GF-D8 (cell line): ENCODE data around the gene MGLL.

ENCODE experiments used
- DNase-seq: peaks from one replicate; lab custom pipeline; 2025; lab: John Stamatoyannopoulos, UW

The MGLL gene

GRCh38 chr3:127741246-127741645, 81.1 kb downstream of the MGLL start:
- DNase-seq: no peak

GRCh38 chr3:127740136-127740915, 82.0 kb downstream of the MGLL start:
- no peak for DNase-seq

- DNase-seq: no peak
Observed at GRCh38 chr3:127739347-127740135, 82.8 kb downstream of the MGLL start.

DNA sequence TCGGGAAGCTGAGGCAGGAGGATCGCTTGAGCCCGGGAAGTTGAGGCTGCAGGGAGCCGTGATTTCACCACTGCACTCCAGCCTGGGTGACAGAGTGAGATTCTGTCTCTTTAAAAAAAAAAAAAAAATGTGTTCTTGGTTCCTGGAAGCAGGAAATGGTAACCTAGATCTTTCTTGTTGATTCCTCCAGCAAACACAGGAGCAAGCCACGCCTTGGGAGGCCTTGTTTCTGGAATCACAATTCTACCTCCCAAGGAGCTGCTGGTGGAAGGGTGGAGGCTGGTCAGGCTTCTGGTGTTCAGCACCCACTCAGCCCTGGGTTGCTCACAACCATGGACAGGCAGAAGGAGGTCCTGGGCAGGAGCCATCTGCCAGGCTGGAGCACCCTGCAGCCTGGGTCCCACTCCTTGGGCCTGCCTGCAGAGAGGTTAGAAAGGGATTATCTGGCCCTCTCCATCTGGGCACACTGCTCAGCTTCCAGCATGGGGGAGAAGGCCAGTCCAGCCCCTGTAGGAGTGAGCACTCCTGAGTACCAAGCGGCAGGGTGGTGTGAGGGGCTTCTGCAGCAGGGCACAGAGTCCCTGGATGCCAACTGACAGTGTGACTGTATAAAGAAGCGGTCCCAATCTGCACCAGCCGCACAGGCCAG, 84.0 kb downstream of the MGLL start:
- peak; percentile 4 for DNase-seq

GRCh38 chr3:127736801-127737539, 85.3 kb downstream of the MGLL start:
- DNase-seq: no peak

GRCh38 chr3:127735767-127736693, 86.3 kb downstream of the MGLL start:
- no peak for DNase-seq

DNA sequence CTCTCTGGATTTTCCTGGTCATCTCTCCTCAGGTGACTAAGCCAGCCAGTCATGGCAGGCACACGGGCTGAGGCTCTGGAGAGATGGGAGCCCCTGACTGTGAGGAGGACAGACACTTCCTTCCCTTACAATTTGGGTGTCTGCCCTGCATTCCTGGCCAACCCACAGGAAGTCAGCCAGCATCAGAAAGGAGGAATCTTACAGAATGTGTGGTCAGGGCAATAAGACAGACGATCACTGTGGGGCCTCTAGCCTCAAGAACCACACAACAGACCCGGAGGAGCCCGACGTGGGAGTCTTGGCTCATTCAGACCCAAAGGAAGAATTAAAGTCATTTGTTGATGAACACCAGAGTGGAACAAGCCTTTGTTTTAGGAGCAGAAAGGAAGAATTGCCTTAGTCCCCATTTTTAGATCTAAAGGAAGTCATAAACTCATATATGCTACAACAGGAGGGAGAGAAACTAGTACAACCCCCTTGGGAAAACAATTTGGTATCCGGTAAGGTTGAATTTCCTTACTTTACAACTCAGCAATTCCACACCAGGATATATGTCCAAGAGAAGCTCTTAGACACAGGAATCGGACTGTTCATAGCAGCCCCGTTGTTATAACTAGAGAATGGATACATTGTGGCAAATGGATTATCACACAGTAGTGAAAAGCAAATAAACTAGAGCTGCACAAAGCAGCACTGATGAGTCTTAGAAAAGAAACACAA, 87.4 kb downstream of the MGLL start:
- DNase-seq: peak; percentile 78

DNA sequence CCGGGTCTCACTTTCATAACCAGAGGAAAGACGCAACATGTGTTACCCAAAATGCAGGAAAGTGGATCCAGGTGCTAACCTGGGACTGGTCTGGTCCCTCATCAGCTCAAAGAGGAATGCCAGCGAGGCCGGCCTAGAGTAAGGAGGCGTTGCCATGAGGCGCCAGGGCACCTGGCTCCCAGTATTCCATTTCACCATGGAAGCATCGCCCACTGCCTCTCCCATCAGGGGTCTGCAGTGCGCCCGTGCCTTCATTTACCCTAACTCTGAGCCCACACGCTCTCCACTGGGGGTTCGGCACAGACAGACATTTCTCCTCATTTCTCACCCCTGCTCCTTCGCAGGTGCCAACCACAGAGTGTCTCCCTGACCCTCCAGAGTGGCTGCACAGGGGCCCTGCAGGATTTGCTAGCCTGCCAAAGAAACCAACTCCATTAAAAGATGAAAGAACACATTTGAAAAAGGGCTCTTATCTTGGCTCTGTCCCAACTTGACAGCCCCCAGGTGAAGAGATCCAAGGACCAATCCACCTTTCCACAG, 88.1 kb downstream of the MGLL start:
- DNase-seq: no peak

GRCh38 chr3:127733781-127734180, 88.5 kb downstream of the MGLL start:
- DNase-seq: no peak

- no peak for DNase-seq
Observed at GRCh38 chr3:127732879-127733350, 89.4 kb downstream of the MGLL start.

DNA sequence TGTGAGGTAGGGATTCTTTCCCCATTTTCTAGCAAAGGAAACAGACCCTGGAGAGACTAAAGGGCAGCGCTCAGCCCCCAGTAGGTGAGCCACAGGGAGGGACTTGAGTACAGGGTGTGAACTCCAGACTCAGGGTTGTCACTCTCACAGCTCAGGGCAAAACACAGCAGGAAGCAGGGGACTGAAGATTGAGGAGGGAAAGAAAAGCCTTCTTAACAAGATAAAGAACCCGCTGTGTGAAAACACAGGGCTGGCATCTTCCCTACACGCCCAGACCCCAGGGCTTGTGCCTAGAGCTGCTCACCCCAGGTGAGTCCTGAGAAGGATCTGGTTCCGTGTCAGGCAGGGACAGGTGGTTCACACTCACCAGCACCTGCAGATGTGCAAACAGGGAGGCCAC, 90.0 kb downstream of the MGLL start:
- no peak for DNase-seq

GRCh38 chr3:127731546-127732289, 90.6 kb downstream of the MGLL start:
- no peak for DNase-seq

DNA sequence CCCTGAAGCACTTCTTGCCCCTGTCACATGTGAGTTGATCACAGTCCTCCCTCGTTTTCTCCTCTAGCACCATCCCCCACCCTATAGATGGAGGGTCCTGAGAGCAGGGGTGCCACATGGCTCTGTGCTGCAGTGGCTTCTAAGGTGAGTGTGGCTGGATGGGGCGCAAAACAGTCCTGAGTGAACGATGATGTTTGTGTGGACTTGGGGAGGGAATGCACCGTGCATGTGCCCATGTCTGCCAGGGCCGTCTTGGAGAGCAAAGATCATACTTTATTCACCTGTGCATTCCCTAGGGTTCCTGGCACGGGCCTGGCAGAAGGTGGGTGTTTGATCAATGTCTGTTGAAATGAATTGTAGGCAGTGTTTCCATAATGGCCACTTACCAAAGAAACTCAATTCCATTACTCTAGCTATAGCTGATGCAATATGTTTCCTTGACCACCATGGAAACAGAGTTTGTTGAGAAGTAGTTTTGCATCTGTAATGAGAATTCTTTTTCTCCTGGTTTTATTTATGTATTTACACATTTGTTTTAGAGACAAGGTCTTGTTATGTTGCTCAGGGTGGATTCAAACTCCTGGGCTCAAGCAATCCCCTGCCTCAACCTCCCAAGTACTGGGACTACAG, 91.5 kb downstream of the MGLL start:
- DNase-seq: no peak

DNA sequence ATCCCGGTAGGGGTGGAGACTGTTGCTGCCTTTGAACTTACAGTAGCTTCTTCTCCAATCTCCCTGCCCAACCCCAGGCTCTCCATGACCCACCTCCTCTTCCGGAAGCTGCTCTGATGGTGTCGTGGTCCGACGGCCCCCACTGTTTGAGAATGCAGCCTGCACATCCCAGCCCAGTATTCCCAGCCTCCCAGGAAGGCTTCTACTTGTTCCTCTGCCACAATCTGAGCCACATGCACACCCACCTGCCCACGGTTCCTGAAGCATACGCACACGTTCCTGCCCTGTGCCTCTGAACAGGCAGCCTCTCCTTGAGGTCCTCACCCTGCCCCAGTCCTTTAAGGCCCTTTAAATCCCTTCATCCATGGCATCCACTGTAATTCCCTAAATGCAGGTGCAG, 92.1 kb downstream of the MGLL start:
- no peak for DNase-seq

- DNase-seq: peak; percentile 86
Observed at GRCh38 chr3:127729556-127730056, 92.7 kb downstream of the MGLL start.

DNA sequence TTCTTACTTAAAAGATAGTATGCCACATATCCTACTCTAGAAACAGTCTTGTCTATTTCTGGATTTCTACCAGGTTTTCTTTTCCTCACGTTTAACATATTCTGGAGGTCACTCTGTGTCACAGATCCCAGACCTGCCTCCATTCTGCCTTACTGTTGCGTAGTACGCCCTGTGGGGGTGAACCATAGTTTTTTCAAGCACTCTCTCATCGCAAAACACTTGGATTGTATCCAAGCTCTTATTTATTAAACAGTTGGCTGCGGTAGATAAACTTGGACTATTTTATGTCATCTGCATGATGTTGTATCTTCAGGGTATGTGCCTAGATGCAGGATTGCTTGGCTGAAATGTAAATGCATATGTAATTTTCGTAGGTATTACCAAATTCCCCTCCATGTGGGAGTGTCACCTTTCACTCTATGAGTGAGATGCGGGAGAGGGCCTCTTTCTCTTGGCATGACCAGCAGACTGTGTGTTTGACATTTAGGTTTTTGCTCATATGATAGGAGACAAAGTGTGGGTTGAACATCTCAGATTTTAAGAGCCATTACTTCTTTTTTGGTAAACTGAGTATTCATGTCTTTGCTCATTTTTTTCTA, 93.8 kb downstream of the MGLL start:
- DNase-seq: no peak

- no peak for DNase-seq
Observed at GRCh38 chr3:127726894-127727293, 95.4 kb downstream of the MGLL start.

DNA sequence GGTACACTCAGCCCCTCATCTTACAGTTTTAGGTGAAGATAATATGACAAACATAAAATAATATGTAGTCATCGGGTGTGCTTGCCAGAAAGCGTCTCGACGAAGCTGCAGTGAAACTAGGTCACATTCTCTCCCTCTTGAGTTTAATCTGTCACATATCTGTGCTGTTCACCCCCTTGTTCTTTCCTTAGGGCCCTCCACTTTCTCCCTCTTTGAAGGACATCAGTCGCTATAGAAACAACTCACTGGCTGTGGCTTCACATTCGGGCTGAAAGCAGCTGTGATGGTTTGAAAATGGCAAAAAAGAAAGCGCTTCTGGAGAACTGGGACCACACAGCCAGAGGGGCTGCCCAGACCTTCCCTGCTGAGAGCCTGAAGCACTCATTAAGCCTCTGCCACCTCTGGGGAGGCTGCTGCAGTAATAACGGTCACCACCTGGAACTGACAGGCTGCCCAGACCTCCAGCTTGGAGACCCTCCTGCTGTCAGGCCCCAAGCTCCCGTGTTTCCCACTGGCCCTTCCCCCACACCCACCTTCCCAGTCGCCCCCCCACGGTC, 99.2 kb downstream of the MGLL start:
- no peak for DNase-seq
